Breast epithelium (tissue), 3 donors: ENCODE results near the gene UNC13B.

Experiments
- CTCF ChIP-seq, 3 donors: fragments of 450-650 bp; IDR thresholded peaks; one replicate each; pipeline ENCODE4 v1.5.1; 2016 to 2017; ENCODE audit warnings: antibody characterized with exemption in 3 of 3, mild to moderate bottlenecking in 3 of 3, moderate library complexity in 3 of 3
- POLR2A ChIP-seq: fragments of 450-650 bp; IDR thresholded peaks from one replicate; pipeline ENCODE4 v1.6.1; 2016; ENCODE audit warnings: antibody characterized with exemption, mild to moderate bottlenecking, moderate library complexity
- POLR2AphosphoS5 ChIP-seq, 3 donors: sonication (generic); formaldehyde crosslinking; IDR thresholded peaks; one replicate each; pipeline ENCODE4 v1.6.1; 2017; ENCODE audit warnings: antibody characterized with exemption in 3 of 3

- no peak for TF ChIP-seq POLR2A
- TF ChIP-seq CTCF (IDR thresholded peaks at IDR 0.05): no peak
- no peak for TF ChIP-seq POLR2AphosphoS5 (IDR thresholded peaks at IDR 0.05)
Measured at GRCh38 chr9:35254984-35255857, 93.4 kb downstream of the UNC13B start.
